H9 (cell line): Measurements from ENCODE around the gene RLN3. TPM values are rescaled to one million over a fixed set of nuclear protein-coding genes. Genes with fewer than 3 reads are reported as not detected.

ENCODE experiments used
- DNase-seq: peaks from one replicate; pipeline ENCODE4 v3.0.0-alpha.2; 2017
- H2AFZ ChIP-seq: one replicate; pipeline ENCODE4 v1.6.1; 2013; ENCODE audit warnings: mild to moderate bottlenecking, low read length, control low read depth, moderate library complexity
- H2AK5ac ChIP-seq: 2 replicates; pipeline ENCODE4 v1.6.1; 2013; ENCODE audit warnings: low read length, control low read depth, mixed read lengths; ENCODE audit not compliant: insufficient read length
- H2BK120ac ChIP-seq: one replicate; pipeline ENCODE4 v1.6.1; 2013; ENCODE audit warnings: low read depth, mild to moderate bottlenecking, low read length, control low read depth, inconsistent platforms; ENCODE audit not compliant: poor library complexity, severe bottlenecking
- H2BK12ac ChIP-seq: 2 replicates; pipeline ENCODE4 v1.6.1; 2013; ENCODE audit warnings: low read length, control low read depth, mixed read lengths, low read depth; ENCODE audit not compliant: insufficient read length
- H2BK15ac ChIP-seq: 2 replicates; pipeline ENCODE4 v1.6.1; 2013; ENCODE audit warnings: low read depth, low read length, control low read depth
- H2BK20ac ChIP-seq: one replicate; pipeline ENCODE4 v1.6.1; 2013; ENCODE audit warnings: low read depth, mild to moderate bottlenecking, low read length, control low read depth, inconsistent platforms; ENCODE audit not compliant: poor library complexity, severe bottlenecking
- H2BK5ac ChIP-seq: 2 replicates; pipeline ENCODE4 v1.6.1; 2013; ENCODE audit warnings: low read length, control low read depth, mixed read lengths; ENCODE audit not compliant: insufficient read length
- H3K14ac ChIP-seq: 2 replicates; pipeline ENCODE4 v1.6.1; 2013; ENCODE audit warnings: low read length, control low read depth; ENCODE audit not compliant: insufficient read depth
- H3K18ac ChIP-seq: 2 replicates; pipeline ENCODE4 v1.6.1; 2013; ENCODE audit warnings: low read depth, mild to moderate bottlenecking, mixed read lengths, low read length, control low read depth; ENCODE audit not compliant: insufficient read length
- H3K23ac ChIP-seq: 2 replicates; pipeline ENCODE4 v1.6.1; 2013; ENCODE audit warnings: low read length, control low read depth, mixed read lengths, low read depth; ENCODE audit not compliant: insufficient read length
- H3K23me2 ChIP-seq: 2 replicates; pipeline ENCODE4 v1.6.1; 2013; ENCODE audit warnings: low read depth, mild to moderate bottlenecking, mixed read lengths, low read length, control low read depth; ENCODE audit not compliant: insufficient read length, poor library complexity, severe bottlenecking
- H3K27ac ChIP-seq: 2 replicates; pipeline ENCODE4 v1.5.1; 2013; ENCODE audit warnings: low read length, control low read depth, mixed read lengths, low read depth; ENCODE audit not compliant: insufficient read length
- H3K27me3 ChIP-seq: 2 replicates; pipeline ENCODE4 v1.6.1; 2013; ENCODE audit warnings: low read length, control low read depth, inconsistent platforms; ENCODE audit not compliant: insufficient read depth
- H3K4ac ChIP-seq: 2 replicates; pipeline ENCODE4 v1.6.1; 2013; ENCODE audit warnings: low read depth, mild to moderate bottlenecking, control low read depth, inconsistent platforms, low read length, moderate library complexity
- H3K4me1 ChIP-seq: 2 replicates; pipeline ENCODE4 v1.6.1; 2013; ENCODE audit warnings: low read length, control low read depth, inconsistent platforms; ENCODE audit not compliant: insufficient read depth
- H3K4me2 ChIP-seq: 2 replicates; pipeline ENCODE4 v1.6.1; 2013; ENCODE audit warnings: low read length, control low read depth, mixed read lengths; ENCODE audit not compliant: insufficient read length, insufficient read depth
- H3K56ac ChIP-seq: 2 replicates; pipeline ENCODE4 v1.6.1; 2013; ENCODE audit warnings: low read depth, mild to moderate bottlenecking, mixed read lengths, low read length, control low read depth; ENCODE audit not compliant: insufficient read length
- H3K79me1 ChIP-seq: 2 replicates; pipeline ENCODE4 v1.6.1; 2013; ENCODE audit warnings: low read depth, mild to moderate bottlenecking, moderate library complexity, low read length, control low read depth, inconsistent platforms; ENCODE audit not compliant: insufficient read depth, poor library complexity, severe bottlenecking
- H3K79me2 ChIP-seq: 2 replicates; pipeline ENCODE4 v1.6.1; 2013; ENCODE audit warnings: low read length, control low read depth, inconsistent platforms; ENCODE audit not compliant: insufficient read depth
- H3K9ac ChIP-seq: 2 replicates; pipeline ENCODE4 v1.6.1; 2013; ENCODE audit warnings: low read length, control low read depth, mixed read lengths; ENCODE audit not compliant: insufficient read length; ENCODE audit errors: extremely low read depth
- H3K9me3 ChIP-seq: one replicate; pipeline ENCODE4 v1.6.1; 2013; ENCODE audit warnings: low read depth, low read length, inconsistent platforms; ENCODE audit not compliant: control insufficient read depth
- H3T11ph ChIP-seq: one replicate; pipeline ENCODE4 v1.6.1; 2013; ENCODE audit warnings: mild to moderate bottlenecking, low read length, control low read depth, inconsistent platforms
- H4K20me1 ChIP-seq: one replicate; pipeline ENCODE4 v1.6.1; 2013; ENCODE audit not compliant: control insufficient read depth, insufficient read length, insufficient read depth
- H4K5ac ChIP-seq: 2 replicates; pipeline ENCODE4 v1.6.1; 2013; ENCODE audit warnings: low read depth, mild to moderate bottlenecking, mixed read lengths, low read length, control low read depth; ENCODE audit not compliant: insufficient read length
- H4K8ac ChIP-seq: replicated peaks from 2 replicates; pipeline ENCODE4 v1.6.1; 2013; ENCODE audit warnings: low read length, control low read depth, mixed read lengths, low read depth; ENCODE audit not compliant: insufficient read length
- H4K91ac ChIP-seq: 2 replicates; pipeline ENCODE4 v1.6.1; 2013; ENCODE audit warnings: low read depth, mild to moderate bottlenecking, moderate library complexity, mixed read lengths, low read length, control low read depth; ENCODE audit not compliant: insufficient read length
- H3K27ac Mint-ChIP-seq, 3 experiments: 2 replicates in 2 of 3; 3 replicates in 1 of 3; pipeline ENCODE4 v1.8.0; 2020 to 2021; ENCODE audit warnings: mixed read lengths in 3 of 3, mild to moderate bottlenecking in 1 of 3, moderate library complexity in 1 of 3
- H3K27me3 Mint-ChIP-seq: 2 replicates; pipeline ENCODE4 v1.8.0; 2021; ENCODE audit warnings: low read depth, mild to moderate bottlenecking, moderate library complexity, mixed read lengths
- H3K36me3 Mint-ChIP-seq, 3 experiments: 2 replicates in 2 of 3; 3 replicates in 1 of 3; pipeline ENCODE4 v1.8.0; 2020 to 2021; ENCODE audit warnings: low read depth in 3 of 3, mixed read lengths in 3 of 3; ENCODE audit not compliant: insufficient read depth in 1 of 3
- H3K4me1 Mint-ChIP-seq, 2 experiments: 2 replicates each; pipeline ENCODE4 v1.8.0; 2020; ENCODE audit warnings: mixed read lengths in 2 of 2
- H3K4me3 Mint-ChIP-seq, 2 experiments: 2 replicates in 1 of 2; 3 replicates in 1 of 2; pipeline ENCODE4 v1.8.0; 2020 to 2021; ENCODE audit warnings: mild to moderate bottlenecking in 2 of 2, mixed read lengths in 2 of 2, moderate library complexity in 1 of 2
- H3K9me3 Mint-ChIP-seq, 2 experiments: 2 replicates in 1 of 2; 3 replicates in 1 of 2; pipeline ENCODE4 v1.8.0; 2020; ENCODE audit warnings: mild to moderate bottlenecking in 2 of 2, mixed read lengths in 2 of 2, moderate library complexity in 1 of 2
- CTCF ChIP-seq: fragments of 200-600 bp; sonication (generic); conservative IDR thresholded peaks from 3 replicates; pipeline ENCODE4 v1.8.0; 2021; ENCODE audit warnings: antibody characterized with exemption, mild to moderate bottlenecking
- WGBS: extraction: QIAGEN DNeasy Blood & Tissue Kit; methylation state at CpG from one replicate; pipeline ENCODE4 v1.1.7; 2013; ENCODE audit warnings: missing lambda C conversion rate, low lambda C conversion rate, mixed read lengths; ENCODE audit not compliant: insufficient read length; ENCODE audit errors: extremely low coverage; 5-methylcytosine and 5-hydroxymethylcytosine counted together
- total RNA-seq: library from RNA; stranded (reverse); gene quantifications from 2 replicates; pipeline ENCODE4 v1.2.1, GENCODE V29; 2021

Gene RLN3
- total RNA-seq, 1 experiment from 2014 or later, result not detected

GRCh38 chr19:14063105-14063504 lies 35.2 kb downstream of the RLN3 start:
- peaks cover 35% of the 10 kb centered on the region for H3K27me3 Mint-ChIP-seq
- Histone ChIP-seq H3T11ph (no peak overlapping the region), H2BK5ac (no peak overlapping the region), H3K79me1 (no peaks in the 10 kb centered on the region), H4K91ac (no peak overlapping the region), H4K20me1 (no peaks in the 10 kb centered on the region), H3K79me2 (no peaks in the 10 kb centered on the region), H3K18ac (no peak overlapping the region), H2AK5ac (no peak overlapping the region), H3K4me2 (no peak overlapping the region), H2BK15ac (no peak overlapping the region), H3K23ac (no peak overlapping the region), H4K5ac (no peak overlapping the region), H3K9me3 (no peaks in the 10 kb centered on the region), H3K23me2 (peaks cover 4% of the 10 kb centered on the region), H2BK12ac (no peak overlapping the region), H3K4me1 (no peaks in the 10 kb centered on the region; the same call in 1 of the 2 replicates), H3K27me3 (peaks cover 7% of the 10 kb centered on the region), H3K9ac (no peak overlapping the region), H3K27ac (no peak overlapping the region), H3K4ac (no peak overlapping the region), H4K8ac (no peak overlapping the region), H2BK120ac (no peak overlapping the region), H3K56ac (no peak overlapping the region), H2BK20ac (no peak overlapping the region), H2AFZ (no peak overlapping the region), H3K14ac (no peak overlapping the region)
- no peak for TF ChIP-seq CTCF
- no peak for DNase-seq
- H3K4me3 Mint-ChIP-seq, result no peak overlapping the region
- no peaks in the 10 kb centered on the region; a peak in 2 of 5 replicates for H3K9me3 Mint-ChIP-seq
- no peaks in the 10 kb centered on the region for H3K36me3 Mint-ChIP-seq
- peaks cover 6 to 14% of the 10 kb centered on the region in 2 experiments; a peak in 3 of 4 replicates for H3K4me1 Mint-ChIP-seq
- H3K27ac Mint-ChIP-seq, result no peak overlapping the region
- no CpG with 5 or more reads among the region's 7 CpGs for WGBS
